Spleen (tissue), 7 donors: ENCODE results near the gene SLC15A5.

Experiments
- CTCF ChIP-seq, 11 experiments: fragments of 200-600 bp in 7 of 11; fragments of 450-650 bp in 4 of 11; sonication (generic) in 4 of 11; IDR thresholded peaks in 8 of 11; conservative IDR thresholded peaks in 3 of 11; 1 replicate in 7 of 11; 2 replicates in 4 of 11; pipeline versions ENCODE4 v1.4.0 to v1.8.0; 2016 to 2021; ENCODE audit warnings: antibody characterized with exemption in 11 of 11, inconsistent platforms in 4 of 11, mild to moderate bottlenecking in 1 of 11
- POLR2A ChIP-seq, 3 donors: fragments of 450-650 bp; IDR thresholded peaks; one replicate each; pipeline ENCODE4 v1.5.1; 2017; ENCODE audit warnings: antibody characterized with exemption in 3 of 3, mild to moderate bottlenecking in 1 of 3
- POLR2AphosphoS5 ChIP-seq, 3 donors: sonication (generic); formaldehyde crosslinking; IDR thresholded peaks; one replicate each; pipeline ENCODE4 v1.5.1; 2017; ENCODE audit warnings: antibody characterized with exemption in 3 of 3
- donor health status: DM: no; HTN: no; CAD: no; lungs with moderate emphysema.
- donor health status: DM: no; HTN: no; CAD: no.
- donor health status: DM: no; HTN: no; CAD: no.

GRCh38 chr12:16228067-16228466, 49.4 kb downstream of the SLC15A5 start:
- TF ChIP-seq CTCF (IDR thresholded peaks at IDR 0.05 in 8 of 11, conservative IDR thresholded peaks at IDR 0.05 in 3 of 11) = no peak
- TF ChIP-seq POLR2A (IDR thresholded peaks at IDR 0.05) = no peak
- no peak for TF ChIP-seq POLR2AphosphoS5 (IDR thresholded peaks at IDR 0.05)
